Daoy (cell line): ENCODE data around the gene OR10W1. TPM values are rescaled to one million over a fixed set of nuclear protein-coding genes. Genes with fewer than 3 reads are reported as not detected.

Experiments used
- DNase-seq: peaks from one replicate; pipeline ENCODE4 v3.0.0-alpha.2; 2015; ENCODE audit warnings: low read depth
- total RNA-seq: library from RNA; depleted of rRNA; stranded (reverse); fragments of >200 nt; shearing (Covaris generic); gene quantifications from 2 replicates; pipeline ENCODE4 v1.2.3, GENCODE V29; 2014; rRNA removed

OR10W1 gene
- total RNA-seq = not detected in 2 replicates

GRCh38 chr11:58268142-58268541 lies at the start of gene OR10W1:
TSS of gene OR10W1 (minus strand) at chr11:58268260. CDS start at chr11:58267858, 402 bp downstream.
- DNase-seq = no peak

GRCh38 chr11:58316142-58316541 lies 48.1 kb upstream of the OR10W1 start:
- DNase-seq = no peak

GRCh38 chr11:58301576-58301975 lies 33.5 kb upstream of the OR10W1 start:
- no peak for DNase-seq

GRCh38 chr11:58292017-58292416 lies 24.0 kb upstream of the OR10W1 start:
- DNase-seq = no peak

GRCh38 chr11:58289266-58289665 lies 21.2 kb upstream of the OR10W1 start:
- DNase-seq = no peak

GRCh38 chr11:58286249-58286648 lies 18.2 kb upstream of the OR10W1 start:
- no peak for DNase-seq

GRCh38 chr11:58285483-58286040 lies 17.5 kb upstream of the OR10W1 start:
- no peak for DNase-seq

GRCh38 chr11:58276151-58276550 lies 8.1 kb upstream of the OR10W1 start:
- no peak for DNase-seq

GRCh38 chr11:58275002-58275401 lies 6.9 kb upstream of the OR10W1 start:
- no peak for DNase-seq

- no peak for DNase-seq
Observed at GRCh38 chr11:58259983-58260382, 8.1 kb downstream of the OR10W1 start.

GRCh38 chr11:58254936-58255335 lies 13.1 kb downstream of the OR10W1 start:
- DNase-seq = no peak

GRCh38 chr11:58243954-58244353 lies 24.1 kb downstream of the OR10W1 start:
- DNase-seq = no peak

GRCh38 chr11:58227956-58228615 lies 40.0 kb downstream of the OR10W1 start:
- no peak for DNase-seq

GRCh38 chr11:58222721-58223120 lies 45.3 kb downstream of the OR10W1 start:
- DNase-seq = no peak

Other genes starting within 250 kb of the OR10W1 start
- not detected in 2 replicates for gene OR9Q1, start 244.4 kb downstream of the OR10W1 start, total RNA-seq
- gene OR6Q1, start 237.3 kb downstream of the OR10W1 start, total RNA-seq = not detected in 2 replicates
- gene OR9I1, start 142.7 kb downstream of the OR10W1 start, total RNA-seq = not detected in 2 replicates
- gene OR9Q2, start 79.2 kb downstream of the OR10W1 start, total RNA-seq = not detected in 2 replicates
- gene OR1S2, start 64.1 kb downstream of the OR10W1 start, total RNA-seq = not detected in 2 replicates
- not detected in 2 replicates for gene OR1S1, start 55.5 kb downstream of the OR10W1 start, total RNA-seq
- not detected in 2 replicates for gene OR10Q1, start 39.3 kb downstream of the OR10W1 start, total RNA-seq
- not detected in 2 replicates for gene OR5B17, start 90.8 kb upstream of the OR10W1 start, total RNA-seq
- not detected in 2 replicates for gene OR5B3, start 138.6 kb upstream of the OR10W1 start, total RNA-seq
- not detected in 2 replicates for gene OR5B2, start 159.9 kb upstream of the OR10W1 start, total RNA-seq
- not detected in 2 replicates for gene OR5B12, start 174.0 kb upstream of the OR10W1 start, total RNA-seq
- not detected in 2 replicates for gene OR5B21, start 239.8 kb upstream of the OR10W1 start, total RNA-seq